Measurements from ENCODE around the gene EME1. TPM values are rescaled to one million over a fixed set of nuclear protein-coding genes. Genes with fewer than 3 reads are reported as not detected.

Gene EME1
- total and polyA plus RNA-seq, 8 donors: 0.19 to 0.94 (median 0.41) TPM; not detected in 2

- 92 to 94% methylated on average over 17 of the region's 17 CpGs for WGBS, 2 donors
These were observed 14.9 kb upstream of the EME1 start for GRCh38 chr17:50358177-50358576.

DNA sequence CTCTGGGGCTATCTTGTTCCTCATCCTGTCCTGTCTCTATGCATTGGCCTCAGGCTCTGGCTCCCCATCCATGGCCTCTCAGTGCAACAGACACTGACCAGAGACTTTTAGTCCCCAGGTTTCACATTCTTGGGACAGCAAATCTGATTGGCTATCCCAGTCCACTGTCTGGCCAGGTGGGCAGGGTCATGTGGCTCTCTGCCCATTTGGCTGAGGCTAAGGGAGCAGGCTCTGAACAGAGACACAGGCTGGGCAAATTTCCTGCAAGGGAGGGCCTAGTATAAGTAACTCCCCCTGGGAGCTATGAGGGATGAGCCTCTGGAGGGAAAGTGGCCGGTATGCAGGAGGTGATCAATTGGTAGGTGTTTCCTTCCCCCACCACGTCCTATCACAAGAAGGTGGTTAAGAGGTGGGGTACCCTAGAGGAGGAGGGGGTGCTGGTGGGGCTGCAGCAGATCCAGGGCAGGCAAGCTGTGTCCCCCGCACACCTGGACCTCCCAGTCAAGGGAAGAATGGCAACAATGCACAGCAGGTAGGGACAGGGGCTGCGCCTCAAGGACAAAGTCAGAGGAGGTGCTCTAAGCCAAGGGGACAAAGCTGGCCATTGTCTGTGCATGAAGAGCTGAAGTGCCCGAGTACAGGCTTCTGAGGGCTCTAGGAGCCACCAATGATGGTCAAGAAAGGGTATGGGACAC lies 13.9 kb upstream of the EME1 start:
- peaks cover 0 to 33% (median 10%) of the 10 kb centered on the region in 3 donors for H3K36me3 ChIP-seq
- no peak for FAIRE-seq

More at GRCh38 chr17:50358177-50358576, 14.9 kb upstream of the EME1 start:
- DNase-seq: no peak
- Histone ChIP-seq H3K27ac (no peak overlapping the region), H3K4me3 (no peak overlapping the region), H3K9me3 (no peaks in the 10 kb centered on the region), H3K36me3 (peaks cover 0 to 39% (median 10%) of the 10 kb centered on the region in 3 donors), H3K27me3 (no peaks in the 10 kb centered on the region), H3K4me1 (peaks cover 0 to 7% (median 0%) of the 10 kb centered on the region in 3 donors)
- intact Hi-C loops (cut with DNase I): loop anchor here in 1 of 3 donors (10.0 kb wide), 1 partner anchor 267 kb away; no protein-coding TSS in a partner anchor
- FAIRE-seq: no peak
- TF ChIP-seq CTCF (IDR thresholded peaks at IDR 0.05): no peak
- ATAC-seq: no peak

GRCh38 chr17:50359998-50360461 lies 13.0 kb upstream of the EME1 start:
- no peaks in the 10 kb centered on the region for H3K27me3 ChIP-seq
- peak in 2 of 6 donors; percentile 13 to 54 for DNase-seq
- H3K27ac ChIP-seq: no peak overlapping the region
- no peak overlapping the region for H3K4me3 ChIP-seq
- no peak for FAIRE-seq
- 81 to 88% methylated on average over 14 of the region's 14 CpGs for WGBS, 2 donors
- H3K9me3 ChIP-seq: no peaks in the 10 kb centered on the region
- TF ChIP-seq CTCF (IDR thresholded peaks at IDR 0.05): no peak
- ATAC-seq: no peak
- peaks cover 0 to 7% (median 0%) of the 10 kb centered on the region in 3 donors for H3K4me1 ChIP-seq
- peaks cover 0 to 25% (median 10%) of the 10 kb centered on the region in 3 donors for H3K36me3 ChIP-seq
- intact Hi-C loops (cut with DNase I): loop anchor here in 2 of 3 donors (10.0 kb wide), 2 partner anchors 115 to 265 kb away; partner anchors contain the start of gene RSAD1 (in 1 of the 2)

More for the DNA sequence above, 13.9 kb upstream of the EME1 start:
- ATAC-seq: peak in 1 of 4 donors; percentile 6
- H3K27me3 ChIP-seq: no peaks in the 10 kb centered on the region
- TF ChIP-seq CTCF (IDR thresholded peaks at IDR 0.05): no peak
- H3K9me3 ChIP-seq: no peaks in the 10 kb centered on the region
- DNase-seq: no peak
- H3K27ac ChIP-seq: no peak overlapping the region
- 54 to 66% methylated on average over 5 of the region's 5 CpGs for WGBS, 2 donors
- intact Hi-C loops (cut with DNase I): loop anchor here in 1 of 3 donors (10.0 kb wide), 1 partner anchor 266 kb away; no protein-coding TSS in a partner anchor
- no peak overlapping the region for H3K4me3 ChIP-seq
- H3K4me1 ChIP-seq: peaks cover 0 to 7% (median 0%) of the 10 kb centered on the region in 3 donors

- intact Hi-C loops (cut with DNase I): loop anchor here in 1 of 3 donors (10.0 kb wide), 1 partner anchor 114 kb away; the partner anchor contains the start of gene RSAD1
- Histone ChIP-seq H3K27ac (no peak overlapping the region), H3K4me3 (no peak overlapping the region), H3K27me3 (no peaks in the 10 kb centered on the region), H3K36me3 (peaks cover 0 to 21% (median 5%) of the 10 kb centered on the region in 3 donors), H3K4me1 (peaks cover 0 to 7% (median 0%) of the 10 kb centered on the region in 3 donors), H3K9me3 (no peaks in the 10 kb centered on the region)
- no peak for FAIRE-seq
- DNase-seq: peak in 1 of 6 donors; percentile 12
- WGBS, 2 donors: 84 to 94% methylated on average over 11 of the region's 11 CpGs
- no peak for TF ChIP-seq CTCF (IDR thresholded peaks at IDR 0.05)
- no peak for ATAC-seq
These were observed 12.4 kb upstream of the EME1 start for GRCh38 chr17:50360486-50361115.
